ENCODE data around the gene HSD17B3.

DNA sequence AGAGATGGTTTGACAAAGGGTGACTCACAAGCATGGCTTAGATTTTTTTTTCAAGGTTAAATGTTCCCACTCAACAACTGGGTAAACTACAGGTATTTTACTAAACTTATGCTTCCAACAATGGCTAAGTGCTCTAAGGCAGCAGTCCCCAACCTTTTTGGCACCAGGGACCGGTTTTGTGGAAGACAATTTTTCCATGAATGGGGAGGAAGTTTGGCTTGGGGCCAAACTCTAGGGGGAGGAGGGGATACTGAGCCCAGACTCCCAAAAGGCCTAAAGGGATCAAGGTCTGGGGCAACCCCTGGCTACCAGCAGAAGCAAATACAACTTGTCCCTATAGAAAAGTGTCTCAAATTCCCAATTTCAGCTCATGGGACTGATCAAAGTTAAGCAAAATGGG lies 32.0 kb upstream of the HSD17B3 start:
- TF ChIP-seq, protein P1, sequence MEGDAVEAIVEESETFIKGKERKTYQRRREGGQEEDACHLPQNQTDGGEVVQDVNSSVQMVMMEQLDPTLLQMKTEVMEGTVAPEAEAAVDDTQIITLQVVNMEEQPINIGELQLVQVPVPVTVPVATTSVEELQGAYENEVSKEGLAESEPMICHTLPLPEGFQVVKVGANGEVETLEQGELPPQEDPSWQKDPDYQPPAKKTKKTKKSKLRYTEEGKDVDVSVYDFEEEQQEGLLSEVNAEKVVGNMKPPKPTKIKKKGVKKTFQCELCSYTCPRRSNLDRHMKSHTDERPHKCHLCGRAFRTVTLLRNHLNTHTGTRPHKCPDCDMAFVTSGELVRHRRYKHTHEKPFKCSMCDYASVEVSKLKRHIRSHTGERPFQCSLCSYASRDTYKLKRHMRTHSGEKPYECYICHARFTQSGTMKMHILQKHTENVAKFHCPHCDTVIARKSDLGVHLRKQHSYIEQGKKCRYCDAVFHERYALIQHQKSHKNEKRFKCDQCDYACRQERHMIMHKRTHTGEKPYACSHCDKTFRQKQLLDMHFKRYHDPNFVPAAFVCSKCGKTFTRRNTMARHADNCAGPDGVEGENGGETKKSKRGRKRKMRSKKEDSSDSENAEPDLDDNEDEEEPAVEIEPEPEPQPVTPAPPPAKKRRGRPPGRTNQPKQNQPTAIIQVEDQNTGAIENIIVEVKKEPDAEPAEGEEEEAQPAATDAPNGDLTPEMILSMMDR (IDR thresholded peaks at IDR 0.05), result no peak
- no peak for TF ChIP-seq EZH2 (IDR thresholded peaks at IDR 0.05; ENCODE audit: borderline replicate concordance, insufficient read depth, low read depth, low read length, poor library complexity, severe bottlenecking)

Data from B cell (primary cell).